ENCODE data around the gene GRPEL1. TPM values are rescaled to one million over a fixed set of nuclear protein-coding genes. Genes with fewer than 3 reads are reported as not detected.

GRPEL1 gene
- total RNA-seq, 1 donor from 2014 or later, result 25.7 TPM

DNA sequence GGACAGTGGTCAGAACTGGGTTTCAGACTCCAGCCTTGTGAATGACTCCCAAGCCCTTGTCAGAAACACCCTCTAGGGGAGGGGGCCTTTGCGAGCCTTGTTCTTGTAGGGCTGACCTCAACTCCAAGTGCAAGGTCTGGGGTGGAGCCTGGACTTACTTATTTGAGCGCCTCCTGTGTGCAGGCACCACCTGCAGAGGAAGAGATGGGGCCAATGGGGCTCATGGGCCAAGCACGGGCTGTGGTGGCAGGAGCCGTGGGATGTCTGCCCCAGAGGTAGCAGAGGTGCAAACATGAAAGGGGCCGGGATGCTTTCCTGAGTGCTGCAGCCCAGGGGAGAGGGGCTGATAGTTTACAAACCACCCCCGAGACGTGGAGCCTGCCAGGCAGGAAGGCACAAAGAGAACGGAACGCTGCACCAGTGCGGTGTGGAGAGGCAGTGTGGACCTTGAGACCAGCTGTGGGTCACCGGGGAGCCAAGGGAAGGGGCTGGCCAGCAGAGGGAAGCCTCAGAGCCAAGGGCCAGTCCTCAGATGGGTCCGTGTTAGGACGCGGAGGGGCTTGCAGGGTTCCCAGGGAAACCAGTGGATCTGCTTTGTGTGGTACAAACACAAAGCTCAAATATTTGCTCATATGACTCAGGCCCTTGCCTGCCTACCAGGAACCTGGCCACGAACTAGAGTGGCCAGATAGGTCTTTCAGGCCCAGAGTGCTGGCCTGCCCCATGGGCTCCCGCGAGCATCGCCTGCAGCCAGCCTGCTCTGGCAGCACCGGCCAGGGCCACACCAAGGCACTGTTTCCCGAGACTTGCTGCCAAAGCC, 33.4 kb downstream of the GRPEL1 start:
- Histone ChIP-seq H3K27ac (peak overlapping the region; percentile 41), H3K27me3 (ENCODE audit: low read depth) (no peaks in the 10 kb centered on the region), H3K36me3 (peaks cover 34% of the 10 kb centered on the region), H3K4me3 (no peak overlapping the region), H3K9me3 (no peaks in the 10 kb centered on the region), H3K4me1 (no peaks in the 10 kb centered on the region)
- intact Hi-C loops (cut with DNase I), result no loop called here
- DNase-seq (peak; percentile 75), ATAC-seq (peak; percentile 91 to 96)
- TF ChIP-seq, protein P1, sequence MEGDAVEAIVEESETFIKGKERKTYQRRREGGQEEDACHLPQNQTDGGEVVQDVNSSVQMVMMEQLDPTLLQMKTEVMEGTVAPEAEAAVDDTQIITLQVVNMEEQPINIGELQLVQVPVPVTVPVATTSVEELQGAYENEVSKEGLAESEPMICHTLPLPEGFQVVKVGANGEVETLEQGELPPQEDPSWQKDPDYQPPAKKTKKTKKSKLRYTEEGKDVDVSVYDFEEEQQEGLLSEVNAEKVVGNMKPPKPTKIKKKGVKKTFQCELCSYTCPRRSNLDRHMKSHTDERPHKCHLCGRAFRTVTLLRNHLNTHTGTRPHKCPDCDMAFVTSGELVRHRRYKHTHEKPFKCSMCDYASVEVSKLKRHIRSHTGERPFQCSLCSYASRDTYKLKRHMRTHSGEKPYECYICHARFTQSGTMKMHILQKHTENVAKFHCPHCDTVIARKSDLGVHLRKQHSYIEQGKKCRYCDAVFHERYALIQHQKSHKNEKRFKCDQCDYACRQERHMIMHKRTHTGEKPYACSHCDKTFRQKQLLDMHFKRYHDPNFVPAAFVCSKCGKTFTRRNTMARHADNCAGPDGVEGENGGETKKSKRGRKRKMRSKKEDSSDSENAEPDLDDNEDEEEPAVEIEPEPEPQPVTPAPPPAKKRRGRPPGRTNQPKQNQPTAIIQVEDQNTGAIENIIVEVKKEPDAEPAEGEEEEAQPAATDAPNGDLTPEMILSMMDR (IDR thresholded peaks at IDR 0.05), result no peak

DNA sequence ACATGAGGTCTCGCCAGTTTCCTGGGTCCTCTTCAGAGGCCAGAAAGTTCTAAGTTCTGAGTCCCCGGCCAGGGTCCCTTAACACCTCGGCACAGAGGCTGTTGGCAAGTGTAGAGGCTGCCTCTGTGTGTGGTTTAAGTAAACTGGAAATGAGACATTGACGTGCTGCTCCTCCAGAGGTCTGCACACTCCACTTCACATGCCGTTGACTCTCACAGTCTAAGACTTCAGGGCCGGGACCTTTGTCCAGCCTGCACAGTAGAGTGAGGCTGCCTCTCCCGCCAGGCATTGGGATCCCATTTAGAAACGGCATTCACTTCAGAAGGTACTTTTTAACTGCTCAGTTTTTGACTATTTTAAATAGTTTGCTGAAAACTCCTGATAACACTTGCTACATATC, 35.3 kb downstream of the GRPEL1 start:
- intact Hi-C loops (cut with DNase I), result no loop called here
- Histone ChIP-seq H3K9me3 (no peaks in the 10 kb centered on the region), H3K36me3 (peaks cover 44% of the 10 kb centered on the region), H3K4me1 (no peaks in the 10 kb centered on the region), H3K4me3 (no peak overlapping the region), H3K27me3 (ENCODE audit: low read depth) (no peaks in the 10 kb centered on the region), H3K27ac (no peak overlapping the region)
- TF ChIP-seq, protein P1 (IDR thresholded peaks at IDR 0.05), result no peak
- ATAC-seq (peak in 1 of 2 donors; percentile 44), DNase-seq (no peak)

DNA sequence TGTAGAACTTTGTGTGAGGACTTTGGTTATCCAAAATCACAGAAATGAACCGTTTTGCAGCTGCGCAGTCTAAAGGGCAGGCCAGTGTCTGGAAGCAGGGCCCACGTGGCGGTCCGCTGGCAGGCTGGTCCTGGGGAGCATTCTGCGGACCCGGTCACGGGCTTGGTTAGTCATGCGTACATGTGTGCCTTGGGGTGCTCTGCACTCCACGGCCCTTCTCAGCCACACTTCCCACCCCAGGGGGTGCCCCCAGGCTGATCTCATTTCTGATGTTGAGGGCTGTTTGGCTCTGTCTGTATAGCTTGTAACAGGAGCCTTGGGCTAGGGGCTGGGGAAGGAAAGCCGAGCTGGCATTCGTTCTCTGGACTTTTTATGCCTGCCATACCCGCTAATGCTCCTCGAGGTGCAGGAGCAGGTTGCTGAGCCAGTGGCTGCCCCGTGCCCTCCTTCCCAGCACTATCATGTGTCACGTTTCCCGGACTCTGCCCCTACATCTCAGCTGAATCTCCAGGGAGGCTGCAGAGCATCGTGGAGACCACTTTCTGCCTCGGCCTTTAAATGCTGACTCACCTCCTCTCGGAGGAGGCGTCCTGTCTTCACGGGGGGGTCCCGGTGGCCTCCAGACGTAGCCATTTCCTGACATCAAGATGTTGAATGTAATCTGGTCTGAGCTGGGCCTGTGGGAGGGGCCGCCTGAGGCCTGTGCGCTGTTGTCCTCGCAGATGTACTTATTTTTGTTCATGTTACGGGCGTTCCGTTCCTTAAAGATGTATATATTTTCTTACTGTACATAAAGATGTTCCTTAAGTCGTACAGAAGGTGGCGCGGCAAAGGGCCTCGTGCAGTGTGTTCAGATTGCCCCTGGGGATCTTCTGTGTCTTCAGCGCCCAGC, 36.1 kb downstream of the GRPEL1 start:
- H3K36me3 ChIP-seq, result peaks cover 47% of the 10 kb centered on the region
- H3K4me1 ChIP-seq, result no peaks in the 10 kb centered on the region

DNA sequence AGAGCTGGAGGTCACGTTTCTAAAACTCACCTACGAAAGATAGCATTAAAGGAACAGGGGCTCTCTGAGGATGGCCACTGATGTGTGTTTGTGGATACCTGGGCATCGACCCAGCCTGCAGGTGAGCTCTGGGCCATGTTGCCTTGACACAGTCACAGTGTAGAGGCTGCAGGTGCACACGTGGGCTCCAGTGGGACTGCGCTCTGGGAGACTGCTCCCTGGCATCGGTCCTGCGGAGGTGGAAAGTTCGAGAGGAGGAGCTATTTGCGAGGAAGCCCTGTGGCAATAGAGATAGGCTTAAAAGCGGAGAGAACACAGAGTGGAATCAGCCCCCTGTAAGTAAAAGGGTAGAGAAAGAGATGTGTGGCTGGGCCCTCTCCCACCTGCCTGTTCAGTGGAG, 37.0 kb downstream of the GRPEL1 start:
- Histone ChIP-seq H3K4me3 (no peak overlapping the region), H3K27ac (no peak overlapping the region), H3K4me1 (no peaks in the 10 kb centered on the region), H3K36me3 (peaks cover 56% of the 10 kb centered on the region), H3K9me3 (no peaks in the 10 kb centered on the region), H3K27me3 (ENCODE audit: low read depth) (no peaks in the 10 kb centered on the region)
- ATAC-seq (no peak), DNase-seq (no peak)
- intact Hi-C loops (cut with DNase I), result no loop called here
- TF ChIP-seq, protein P1 (IDR thresholded peaks at IDR 0.05), result no peak

More for the DNA sequence above, 36.1 kb downstream of the GRPEL1 start:
- Histone ChIP-seq H3K9me3 (no peaks in the 10 kb centered on the region), H3K27me3 (ENCODE audit: low read depth) (no peaks in the 10 kb centered on the region), H3K27ac (no peak overlapping the region), H3K4me3 (no peak overlapping the region)
- intact Hi-C loops (cut with DNase I), result no loop called here
- TF ChIP-seq, protein P1 (IDR thresholded peaks at IDR 0.05), result no peak
- ATAC-seq (no peak), DNase-seq (no peak)

DNA sequence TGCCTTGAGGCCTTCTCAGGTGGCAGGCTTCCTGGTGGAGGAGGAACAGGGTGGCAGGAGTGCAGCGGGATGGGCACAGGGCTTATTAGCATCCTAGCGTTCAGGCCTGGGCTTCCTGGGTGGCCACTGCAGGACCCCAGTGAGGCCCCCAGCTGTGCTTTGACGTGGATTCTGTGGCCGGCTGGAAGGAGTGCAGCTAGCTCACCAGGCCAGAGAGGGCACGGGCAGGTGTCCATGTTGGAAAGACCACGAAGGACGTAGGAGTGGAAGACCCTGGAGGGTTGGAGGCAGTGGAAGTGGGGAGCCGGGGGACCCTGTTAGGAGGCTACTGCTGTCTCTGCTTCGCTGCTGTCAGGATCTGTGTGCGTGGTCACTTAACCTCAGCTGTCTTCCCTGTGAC, 37.9 kb downstream of the GRPEL1 start:
- H3K36me3 ChIP-seq, result peaks cover 66% of the 10 kb centered on the region
- intact Hi-C loops (cut with DNase I), result no loop called here
- no peak overlapping the region for H3K4me3 ChIP-seq
- no peaks in the 10 kb centered on the region for H3K27me3 ChIP-seq (ENCODE audit: low read depth)
- ATAC-seq, result no peak
- TF ChIP-seq, protein P1 (IDR thresholded peaks at IDR 0.05), result no peak
- no peaks in the 10 kb centered on the region for H3K4me1 ChIP-seq
- no peak overlapping the region for H3K27ac ChIP-seq
- DNase-seq, result no peak
- no peaks in the 10 kb centered on the region for H3K9me3 ChIP-seq

All from lower lobe of right lung (tissue), 2 donors.